GM21360 (cell line): ENCODE results near the gene BIK.

ENCODE experiments used
- ATAC-seq: cut with Tn5 transposase; IDR thresholded peaks from one replicate; pipeline ENCODE4 v1.9.1; 2021; ENCODE audit warnings: mild to moderate bottlenecking, moderate library complexity; ENCODE audit not compliant: unreplicated experiment

The BIK gene

GRCh38 chr22:43110444-43110926 is at the start of gene BIK:
BIK (plus strand) TSS chr22:43110750; CDS start chr22:43124023, 13,273 bp downstream.
- peak; percentile 27 for ATAC-seq

- no peak for ATAC-seq
These were observed 44.4 kb upstream of the BIK start for GRCh38 chr22:43066134-43066533.

- no peak for ATAC-seq
These were observed 43.6 kb upstream of the BIK start for GRCh38 chr22:43066844-43067385.

GRCh38 chr22:43077121-43077877 is 33.3 kb upstream of the BIK start:
- ATAC-seq = no peak

GRCh38 chr22:43078522-43078921 is 32.0 kb upstream of the BIK start:
- no peak for ATAC-seq

GRCh38 chr22:43079742-43080141 is 30.8 kb upstream of the BIK start:
- no peak for ATAC-seq

- no peak for ATAC-seq
These were observed 29.9 kb upstream of the BIK start for GRCh38 chr22:43080616-43081015.

- no peak for ATAC-seq
These were observed 28.6 kb upstream of the BIK start for GRCh38 chr22:43081968-43082367.

GRCh38 chr22:43085658-43086606 is 24.6 kb upstream of the BIK start:
- ATAC-seq = no peak

GRCh38 chr22:43088627-43088983 is 21.9 kb upstream of the BIK start:
- ATAC-seq = no peak

GRCh38 chr22:43088984-43089717 is 21.4 kb upstream of the BIK start, which contains the start of gene TTLL1:
TTLL1 (minus strand) TSS chr22:43089391; CDS start chr22:43075586, 13,805 bp downstream.
- peak; percentile 69 for ATAC-seq

- ATAC-seq = no peak
These were observed 20.3 kb upstream of the BIK start for GRCh38 chr22:43090130-43090789.

- no peak for ATAC-seq
These were observed 18.5 kb upstream of the BIK start for GRCh38 chr22:43092085-43092484.

- ATAC-seq = no peak
These were observed 16.5 kb upstream of the BIK start for GRCh38 chr22:43094085-43094484.

GRCh38 chr22:43094551-43094950 is 16.0 kb upstream of the BIK start:
- ATAC-seq = no peak

GRCh38 chr22:43096420-43096819 is 14.1 kb upstream of the BIK start:
- no peak for ATAC-seq

- no peak for ATAC-seq
These were observed 12.2 kb upstream of the BIK start for GRCh38 chr22:43098356-43098755.

- no peak for ATAC-seq
These were observed 11.5 kb upstream of the BIK start for GRCh38 chr22:43099095-43099494.

GRCh38 chr22:43100225-43100624 is 10.3 kb upstream of the BIK start:
- no peak for ATAC-seq

- no peak for ATAC-seq
These were observed 9.2 kb upstream of the BIK start for GRCh38 chr22:43101306-43101705.
